Adipocyte (in vitro differentiated cells): Measurements from ENCODE around the gene PIM2.
A peak's percentile ranks its signal among the peaks of the same experiment; 100 is the strongest.

Experiments
- DNase-seq: peaks from one replicate; pipeline ENCODE4 v3.0.0-alpha.2; 2015; ENCODE audit warnings: low read depth
- H3K27me3 ChIP-seq: replicated peaks from 2 replicates; pipeline ENCODE4 v1.7.0; 2013; ENCODE audit warnings: mild to moderate bottlenecking, low read length, moderate library complexity; ENCODE audit not compliant: control insufficient read depth, insufficient read depth
- H3K36me3 ChIP-seq: 2 replicates; pipeline ENCODE4 v1.7.0; 2013; ENCODE audit warnings: low read length, mild to moderate bottlenecking, moderate library complexity; ENCODE audit not compliant: control insufficient read depth, insufficient read depth, severe bottlenecking
- H3K4me1 ChIP-seq: 2 replicates; pipeline ENCODE4 v1.7.0; 2013; ENCODE audit warnings: mild to moderate bottlenecking, low read length, moderate library complexity; ENCODE audit not compliant: control insufficient read depth, insufficient read depth
- H3K4me3 ChIP-seq: 2 replicates; pipeline ENCODE4 v1.7.0; 2013; ENCODE audit warnings: mild to moderate bottlenecking, low read length, moderate library complexity
- H3K9ac ChIP-seq: 2 replicates; pipeline ENCODE4 v1.7.0; 2013; ENCODE audit warnings: mild to moderate bottlenecking, low read length, moderate library complexity
- H3K9me3 ChIP-seq: 2 replicates; pipeline ENCODE4 v1.7.0; 2013; ENCODE audit warnings: mild to moderate bottlenecking, low read length, moderate library complexity; ENCODE audit not compliant: control insufficient read depth

Gene PIM2

GRCh38 chrX:48902776-48903175 is 16.0 kb downstream of the PIM2 start:
- H3K4me1 ChIP-seq = no peaks in the 10 kb centered on the region
- DNase-seq = no peak
- H3K27me3 ChIP-seq = no peaks in the 10 kb centered on the region
- no peak overlapping the region for H3K4me3 ChIP-seq
- no peaks in the 10 kb centered on the region for H3K9me3 ChIP-seq
- no peak overlapping the region for H3K9ac ChIP-seq
- H3K36me3 ChIP-seq = peaks cover 44% of the 10 kb centered on the region

GRCh38 chrX:48902135-48902534 is 16.7 kb downstream of the PIM2 start:
- no peak for DNase-seq
- H3K9ac ChIP-seq = no peak overlapping the region
- H3K4me1 ChIP-seq = no peaks in the 10 kb centered on the region
- H3K27me3 ChIP-seq = no peaks in the 10 kb centered on the region
- H3K4me3 ChIP-seq = no peak overlapping the region
- H3K9me3 ChIP-seq = no peaks in the 10 kb centered on the region
- H3K36me3 ChIP-seq = peaks cover 44% of the 10 kb centered on the region

GRCh38 chrX:48901069-48901468 is 17.8 kb downstream of the PIM2 start:
- peaks cover 39% of the 10 kb centered on the region for H3K36me3 ChIP-seq
- H3K4me3 ChIP-seq = no peak overlapping the region
- no peak for DNase-seq
- H3K27me3 ChIP-seq = no peaks in the 10 kb centered on the region
- no peaks in the 10 kb centered on the region for H3K9me3 ChIP-seq
- H3K9ac ChIP-seq = no peak overlapping the region
- peaks cover 5% of the 10 kb centered on the region for H3K4me1 ChIP-seq

GRCh38 chrX:48899078-48899410 is 19.8 kb downstream of the PIM2 start:
- Histone ChIP-seq H3K36me3 (peaks cover 30% of the 10 kb centered on the region), H3K27me3 (no peaks in the 10 kb centered on the region), H3K4me1 (peaks cover 5% of the 10 kb centered on the region), H3K9me3 (no peaks in the 10 kb centered on the region), H3K9ac (no peak overlapping the region), H3K4me3 (no peak overlapping the region)
- DNase-seq = no peak

- Histone ChIP-seq H3K27me3 (no peaks in the 10 kb centered on the region), H3K9ac (peak within 1 kb of the TSS; percentile 95), H3K36me3 (peaks cover 23% of the 10 kb centered on the region), H3K4me3 (peak within 1 kb of the TSS; percentile 91), H3K9me3 (no peaks in the 10 kb centered on the region), H3K4me1 (peaks cover 5% of the 10 kb centered on the region)
- DNase-seq = peak; percentile 93
Observed at GRCh38 chrX:48897625-48898306, 21.1 kb downstream of the PIM2 start, which contains the start of the genes PQBP1 and TIMM17B. Gene PQBP1 (plus strand): TSS chrX:48897930. CDS start chrX:48898510, 580 bp downstream. Gene TIMM17B (minus strand): TSS chrX:48897768. CDS start chrX:48897749, 19 bp downstream.

- no peaks in the 10 kb centered on the region for H3K9me3 ChIP-seq
- H3K9ac ChIP-seq = peak overlapping the region; percentile 95
- peaks cover 17% of the 10 kb centered on the region for H3K36me3 ChIP-seq
- H3K27me3 ChIP-seq = no peaks in the 10 kb centered on the region
- H3K4me3 ChIP-seq = peak overlapping the region; percentile 91
- peaks cover 5% of the 10 kb centered on the region for H3K4me1 ChIP-seq
- DNase-seq = peak; percentile 80
Observed at GRCh38 chrX:48897157-48897624, 21.6 kb downstream of the PIM2 start.

- no peak for DNase-seq
- H3K9ac ChIP-seq = peak overlapping the region; percentile 95
- H3K36me3 ChIP-seq = peaks cover 11% of the 10 kb centered on the region
- H3K4me1 ChIP-seq = peaks cover 10% of the 10 kb centered on the region
- no peaks in the 10 kb centered on the region for H3K27me3 ChIP-seq
- peak overlapping the region; percentile 91 for H3K4me3 ChIP-seq
- H3K9me3 ChIP-seq = no peaks in the 10 kb centered on the region
Observed at GRCh38 chrX:48896611-48897011, 22.2 kb downstream of the PIM2 start.

- no peaks in the 10 kb centered on the region for H3K27me3 ChIP-seq
- no peak for DNase-seq
Observed at GRCh38 chrX:48894891-48895290, 23.9 kb downstream of the PIM2 start.

GRCh38 chrX:48893556-48894348 is 25.1 kb downstream of the PIM2 start:
- H3K4me1 ChIP-seq = peaks cover 10% of the 10 kb centered on the region
- H3K4me3 ChIP-seq = no peak overlapping the region
- H3K9me3 ChIP-seq = no peaks in the 10 kb centered on the region
- peaks cover 3% of the 10 kb centered on the region for H3K27me3 ChIP-seq
- H3K36me3 ChIP-seq = no peaks in the 10 kb centered on the region
- H3K9ac ChIP-seq = no peak overlapping the region
- no peak for DNase-seq

More at GRCh38 chrX:48894891-48895290, 23.9 kb downstream of the PIM2 start:
- Histone ChIP-seq H3K9me3 (no peaks in the 10 kb centered on the region), H3K4me3 (no peak overlapping the region), H3K36me3 (no peaks in the 10 kb centered on the region), H3K9ac (no peak overlapping the region), H3K4me1 (peaks cover 10% of the 10 kb centered on the region)

- Histone ChIP-seq H3K4me1 (peaks cover 10% of the 10 kb centered on the region), H3K9ac (no peak overlapping the region), H3K27me3 (peaks cover 3% of the 10 kb centered on the region), H3K4me3 (no peak overlapping the region), H3K9me3 (no peaks in the 10 kb centered on the region), H3K36me3 (no peaks in the 10 kb centered on the region)
- DNase-seq = no peak
Observed at GRCh38 chrX:48892896-48893295, 25.9 kb downstream of the PIM2 start.
